Hepatocyte (in vitro differentiated cells): ENCODE measurements around the gene TMC1. TPM values are rescaled to one million over a fixed set of nuclear protein-coding genes. Genes with fewer than 3 reads are reported as not detected.

Source experiments
- DNase-seq: peaks from one replicate; pipeline ENCODE4 v3.0.0-alpha.2; 2016; ENCODE audit warnings: low spot score
- H2AFZ ChIP-seq: fragments of 200-600 bp; sonication (generic); 2 replicates; pipeline ENCODE4 v1.6.0; 2016; ENCODE audit warnings: antibody characterized with exemption, mild to moderate bottlenecking
- H3K27ac ChIP-seq: fragments of 200-600 bp; sonication (generic); 2 replicates; pipeline ENCODE4 v1.5.1; 2016; ENCODE audit warnings: mild to moderate bottlenecking
- H3K27me3 ChIP-seq: fragments of 200-600 bp; sonication (generic); 2 replicates; pipeline ENCODE4 v1.6.1; 2016
- H3K36me3 ChIP-seq: fragments of 200-600 bp; sonication (generic); replicated peaks from 2 replicates; pipeline ENCODE4 v1.5.1; 2016; ENCODE audit warnings: low read depth; ENCODE audit not compliant: insufficient read depth
- H3K4me1 ChIP-seq: fragments of 200-600 bp; sonication (generic); 2 replicates; pipeline ENCODE4 v1.5.1; 2016; ENCODE audit warnings: mild to moderate bottlenecking, moderate library complexity; ENCODE audit not compliant: insufficient read depth
- H3K4me2 ChIP-seq: fragments of 200-600 bp; sonication (generic); 2 replicates; pipeline ENCODE4 v1.6.0; 2016
- H3K4me3 ChIP-seq: fragments of 200-600 bp; sonication (generic); 2 replicates; pipeline ENCODE4 v1.5.1; 2016; ENCODE audit warnings: mild to moderate bottlenecking
- H3K79me2 ChIP-seq: fragments of 200-600 bp; sonication (generic); 2 replicates; pipeline ENCODE4 v1.6.0; 2017; ENCODE audit warnings: mild to moderate bottlenecking
- H3K9me2 ChIP-seq: fragments of 200-600 bp; sonication (generic); replicated peaks from 2 replicates; pipeline ENCODE4 v1.6.0; 2017; ENCODE audit warnings: mild to moderate bottlenecking; ENCODE audit not compliant: insufficient read depth
- H3K9me3 ChIP-seq: fragments of 200-600 bp; sonication (generic); 2 replicates; pipeline ENCODE4 v1.5.1; 2016; ENCODE audit warnings: low read depth, mild to moderate bottlenecking
- H4K20me1 ChIP-seq: fragments of 200-600 bp; sonication (generic); 2 replicates; pipeline ENCODE4 v1.6.0; 2016; ENCODE audit warnings: mild to moderate bottlenecking; ENCODE audit not compliant: insufficient read depth, poor library complexity, severe bottlenecking
- EZH2 ChIP-seq: fragments of 200-600 bp; sonication (generic); IDR thresholded peaks from 2 replicates; pipeline ENCODE4 v1.6.1; 2016; ENCODE audit warnings: antibody characterized with exemption, mild to moderate bottlenecking, borderline replicate concordance
- EZH2phosphoT487 ChIP-seq: fragments of 200-600 bp; sonication (generic); IDR thresholded peaks from one replicate; pipeline ENCODE4 v1.6.1; 2018; ENCODE audit warnings: antibody characterized with exemption, mild to moderate bottlenecking, low read depth, moderate library complexity; ENCODE audit not compliant: unreplicated experiment, severe bottlenecking
- WGBS: methylation state at CpG from one replicate; pipeline ENCODE4 v1.1.6; 2016; ENCODE audit warnings: low lambda C conversion rate; ENCODE audit errors: missing lambda C conversion rate; 5-methylcytosine and 5-hydroxymethylcytosine counted together
- polyA plus RNA-seq: library from polyadenylated mRNA; unstranded; fragments of >200 nt; fragmentation: Nextera tagmentation; extraction: Ambion mirVana; gene quantifications from 2 replicates; pipeline ENCODE4 v1.2.1, GENCODE V29; 2016
- total RNA-seq: library from RNA; depleted of rRNA; stranded (reverse); fragments of >200 nt; gene quantifications from 2 replicates; pipeline ENCODE4 v1.2.3, GENCODE V29; 2014
- TF ChIP-seq, protein P1 (sequence below): fragments of 200-600 bp; sonication (generic); IDR thresholded peaks from 2 replicates; pipeline ENCODE4 v1.5.1; 2016; ENCODE audit warnings: antibody characterized with exemption, mild to moderate bottlenecking; ENCODE audit not compliant: poor library complexity

Gene TMC1
- total and polyA plus RNA-seq, 2 experiments from 2014 or later: 0.20 to 0.23 TPM

- WGBS: 32% methylated on average over 3 of the region's 3 CpGs
- H4K20me1 ChIP-seq: no peaks in the 10 kb centered on the region
- no peak overlapping the region for H3K4me2 ChIP-seq
- H3K4me1 ChIP-seq: peaks cover 11% of the 10 kb centered on the region
- H3K9me3 ChIP-seq: no peaks in the 10 kb centered on the region
- no peaks in the 10 kb centered on the region for H3K36me3 ChIP-seq
- H2AFZ ChIP-seq: no peak overlapping the region
- no peak for TF ChIP-seq EZH2
- TF ChIP-seq, protein P1, sequence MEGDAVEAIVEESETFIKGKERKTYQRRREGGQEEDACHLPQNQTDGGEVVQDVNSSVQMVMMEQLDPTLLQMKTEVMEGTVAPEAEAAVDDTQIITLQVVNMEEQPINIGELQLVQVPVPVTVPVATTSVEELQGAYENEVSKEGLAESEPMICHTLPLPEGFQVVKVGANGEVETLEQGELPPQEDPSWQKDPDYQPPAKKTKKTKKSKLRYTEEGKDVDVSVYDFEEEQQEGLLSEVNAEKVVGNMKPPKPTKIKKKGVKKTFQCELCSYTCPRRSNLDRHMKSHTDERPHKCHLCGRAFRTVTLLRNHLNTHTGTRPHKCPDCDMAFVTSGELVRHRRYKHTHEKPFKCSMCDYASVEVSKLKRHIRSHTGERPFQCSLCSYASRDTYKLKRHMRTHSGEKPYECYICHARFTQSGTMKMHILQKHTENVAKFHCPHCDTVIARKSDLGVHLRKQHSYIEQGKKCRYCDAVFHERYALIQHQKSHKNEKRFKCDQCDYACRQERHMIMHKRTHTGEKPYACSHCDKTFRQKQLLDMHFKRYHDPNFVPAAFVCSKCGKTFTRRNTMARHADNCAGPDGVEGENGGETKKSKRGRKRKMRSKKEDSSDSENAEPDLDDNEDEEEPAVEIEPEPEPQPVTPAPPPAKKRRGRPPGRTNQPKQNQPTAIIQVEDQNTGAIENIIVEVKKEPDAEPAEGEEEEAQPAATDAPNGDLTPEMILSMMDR: no peak
- H3K9me2 ChIP-seq: no peaks in the 10 kb centered on the region
- no peak for DNase-seq
- no peaks in the 10 kb centered on the region for H3K79me2 ChIP-seq
- H3K4me3 ChIP-seq: no peak overlapping the region
- H3K27me3 ChIP-seq: no peaks in the 10 kb centered on the region
- no peak overlapping the region for H3K27ac ChIP-seq
Measured at GRCh38 chr9:72597601-72598000, 76.2 kb downstream of the TMC1 start.

- no peaks in the 10 kb centered on the region for H3K27me3 ChIP-seq
- no peaks in the 10 kb centered on the region for H3K9me2 ChIP-seq
- H3K79me2 ChIP-seq: no peaks in the 10 kb centered on the region
- WGBS: 82% methylated on average over 3 of the region's 3 CpGs
- no peaks in the 10 kb centered on the region for H3K36me3 ChIP-seq
- H3K4me2 ChIP-seq: no peak overlapping the region
- no peak for DNase-seq
- H3K9me3 ChIP-seq: no peaks in the 10 kb centered on the region
- no peak overlapping the region for H3K27ac ChIP-seq
- H3K4me3 ChIP-seq: no peak overlapping the region
- H2AFZ ChIP-seq: no peak overlapping the region
- peaks cover 11% of the 10 kb centered on the region for H3K4me1 ChIP-seq
- TF ChIP-seq EZH2: no peak
- no peak for TF ChIP-seq EZH2phosphoT487
- TF ChIP-seq, protein P1: no peak
- no peaks in the 10 kb centered on the region for H4K20me1 ChIP-seq
Measured at GRCh38 chr9:72598639-72599038, 77.2 kb downstream of the TMC1 start.

DNA sequence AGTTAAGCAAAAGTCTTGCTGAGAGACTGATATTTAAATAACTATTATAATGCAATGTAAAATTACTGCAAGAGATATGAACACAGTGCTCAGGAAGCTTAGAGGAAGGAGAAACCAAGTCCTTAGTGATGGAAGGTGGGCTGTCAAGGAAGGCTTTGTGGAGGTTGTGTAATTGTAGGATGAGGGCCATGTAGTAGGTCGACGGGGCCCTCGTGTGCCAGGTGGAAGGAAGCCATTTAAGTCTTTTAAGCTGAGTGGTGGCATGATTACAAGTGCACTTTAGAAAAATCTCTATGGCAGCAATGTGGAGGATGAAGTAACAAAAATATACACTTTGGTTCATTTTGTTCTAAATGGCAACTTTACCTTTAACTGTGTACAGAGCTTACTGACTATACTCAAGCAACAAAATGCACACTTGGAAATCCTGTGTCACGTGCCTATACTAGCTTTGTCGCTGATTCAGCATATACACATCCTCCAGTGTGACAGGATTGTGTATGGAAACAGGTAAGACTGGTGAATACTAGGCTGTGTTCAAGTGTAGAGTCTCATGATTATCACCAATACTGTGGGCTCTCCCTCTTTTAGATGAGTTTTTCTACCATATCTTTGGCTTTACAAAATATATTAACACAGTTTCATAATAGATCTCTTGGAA is 78.6 kb downstream of the TMC1 start:
- H3K36me3 ChIP-seq: no peaks in the 10 kb centered on the region
- no peaks in the 10 kb centered on the region for H3K79me2 ChIP-seq
- no peak overlapping the region for H2AFZ ChIP-seq
- H3K9me3 ChIP-seq: no peaks in the 10 kb centered on the region
- DNase-seq: no peak
- no peaks in the 10 kb centered on the region for H3K9me2 ChIP-seq
- H4K20me1 ChIP-seq: no peaks in the 10 kb centered on the region
- H3K4me3 ChIP-seq: no peak overlapping the region
- no peak for TF ChIP-seq EZH2
- TF ChIP-seq, protein P1: no peak
- TF ChIP-seq EZH2phosphoT487: no peak
- no peak overlapping the region for H3K27ac ChIP-seq
- WGBS: 91% methylated on average over 5 of the region's 5 CpGs
- no peak overlapping the region for H3K4me2 ChIP-seq
- H3K27me3 ChIP-seq: no peaks in the 10 kb centered on the region
- peaks cover 11% of the 10 kb centered on the region for H3K4me1 ChIP-seq

DNA sequence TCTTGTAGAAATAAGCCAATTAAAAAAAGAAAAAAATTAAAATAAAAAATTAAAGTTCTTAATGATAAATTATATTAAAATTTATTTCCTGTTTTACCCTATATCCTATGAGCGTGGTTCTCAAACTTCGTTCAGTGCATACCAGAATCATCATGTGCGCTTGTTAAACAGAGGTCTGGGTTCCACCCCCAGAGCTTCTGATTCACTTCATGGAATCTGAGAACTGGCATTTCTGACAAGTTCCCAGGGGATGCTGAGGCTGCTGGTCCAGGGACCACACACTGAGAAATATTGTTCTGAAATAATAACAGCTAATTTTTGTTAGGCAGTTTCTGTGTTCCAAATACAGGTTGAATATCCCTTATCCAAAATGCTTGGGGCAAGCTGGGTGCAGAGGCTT is 79.3 kb downstream of the TMC1 start:
- no peak overlapping the region for H2AFZ ChIP-seq
- WGBS: 90% methylated on average over 3 of the region's 3 CpGs
- no peak overlapping the region for H3K4me3 ChIP-seq
- H3K9me3 ChIP-seq: no peaks in the 10 kb centered on the region
- no peaks in the 10 kb centered on the region for H3K79me2 ChIP-seq
- H3K9me2 ChIP-seq: no peaks in the 10 kb centered on the region
- no peak for TF ChIP-seq EZH2
- TF ChIP-seq, protein P1: no peak
- no peak for TF ChIP-seq EZH2phosphoT487
- no peaks in the 10 kb centered on the region for H3K27me3 ChIP-seq
- H4K20me1 ChIP-seq: no peaks in the 10 kb centered on the region
- no peak for DNase-seq
- H3K4me1 ChIP-seq: peaks cover 11% of the 10 kb centered on the region
- H3K4me2 ChIP-seq: no peak overlapping the region
- H3K27ac ChIP-seq: no peak overlapping the region
- no peaks in the 10 kb centered on the region for H3K36me3 ChIP-seq
